ENCODE data around the gene ASB10.
A peak's percentile ranks its signal among the peaks of the same experiment; 100 is the strongest.

The ASB10 gene

DNA sequence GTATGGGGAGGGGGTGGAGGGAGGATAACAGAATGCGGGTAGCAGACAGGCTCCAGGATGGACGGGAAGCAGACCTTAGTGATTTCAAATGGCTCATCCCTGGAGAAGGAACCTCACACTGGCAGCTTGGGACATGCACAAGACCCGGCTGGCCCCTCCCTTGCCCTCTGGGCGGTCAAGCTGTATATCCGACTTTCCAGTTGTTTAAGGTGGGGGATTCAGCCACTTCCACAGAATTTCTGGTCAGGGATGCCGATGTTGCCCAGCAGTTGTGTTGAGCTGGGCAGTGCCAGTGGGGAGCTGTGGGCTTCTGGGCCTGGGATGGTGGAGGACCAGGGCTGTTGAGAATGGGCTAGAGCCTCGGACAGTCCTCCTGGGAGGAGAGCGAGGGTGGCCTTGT, 58.3 kb downstream of the ASB10 start:
- Histone ChIP-seq H3K9ac (ENCODE audit: low read length) (no peak overlapping the region), H4K8ac (ENCODE audit: low read depth, low read length) (no peak overlapping the region), H3K56ac (ENCODE audit: low read length) (no peak overlapping the region), H2BK120ac (ENCODE audit: low read depth, low read length) (no peak overlapping the region), H2BK5ac (ENCODE audit: low read length) (no peak overlapping the region), H3K27ac (ENCODE audit: low read depth, low read length) (no peak overlapping the region), H3K27me3 (ENCODE audit: insufficient read depth, low read length, poor library complexity) (no peaks in the 10 kb centered on the region), H2BK15ac (replicated peaks; ENCODE audit: low read depth) (no peak overlapping the region), H3K36me3 (ENCODE audit: control insufficient read depth, insufficient read depth, low read length) (peaks cover 6% of the 10 kb centered on the region), H3K23ac (ENCODE audit: low read length) (no peak overlapping the region), H3K4me2 (ENCODE audit: low read length) (no peak overlapping the region), H3K4me1 (ENCODE audit: control insufficient read depth, low read depth, low read length) (peaks cover 8% of the 10 kb centered on the region), H3K18ac (ENCODE audit: low read length) (no peak overlapping the region), H3K4me3 (ENCODE audit: low read length) (no peak overlapping the region), H2AK5ac (ENCODE audit: low read length) (no peak overlapping the region), H3K79me1 (ENCODE audit: low read length) (peaks cover 2% of the 10 kb centered on the region), H3K79me2 (ENCODE audit: control insufficient read depth, insufficient read depth, low read length) (no peaks in the 10 kb centered on the region), H4K5ac (ENCODE audit: low read length) (no peak overlapping the region), H3K4ac (ENCODE audit: low read depth, low read length) (no peak overlapping the region)
- no CpG with 5 or more reads among the region's 8 CpGs for WGBS (ENCODE audit: extremely low coverage, insufficient coverage, low lambda C conversion rate)
- DNase-seq, result no peak

DNA sequence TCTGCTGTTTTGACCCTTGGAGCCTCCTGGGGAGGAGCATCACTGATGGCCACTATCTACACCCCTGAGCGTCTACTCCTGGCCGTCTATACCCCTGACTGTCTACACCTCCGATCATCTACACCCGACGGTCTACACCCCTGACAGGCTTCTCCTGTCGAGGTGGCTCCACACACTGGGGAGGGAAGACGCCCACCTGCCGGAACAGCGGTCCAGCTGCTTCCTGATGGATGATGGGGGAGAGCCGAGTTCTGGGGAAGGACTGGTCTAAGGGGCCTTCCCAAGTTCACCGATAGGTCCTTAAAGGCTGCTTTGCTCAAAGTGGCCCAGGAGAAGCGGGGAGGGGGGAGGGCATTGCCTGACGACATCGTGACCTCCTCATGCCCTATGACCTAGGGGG, 58.9 kb downstream of the ASB10 start:
- Histone ChIP-seq H2AK5ac (ENCODE audit: low read length) (no peak overlapping the region), H2BK15ac (replicated peaks; ENCODE audit: low read depth) (no peak overlapping the region), H3K27me3 (ENCODE audit: insufficient read depth, low read length, poor library complexity) (no peaks in the 10 kb centered on the region), H3K18ac (ENCODE audit: low read length) (no peak overlapping the region), H3K4me1 (ENCODE audit: control insufficient read depth, low read depth, low read length) (peaks cover 8% of the 10 kb centered on the region), H3K27ac (ENCODE audit: low read depth, low read length) (no peak overlapping the region), H2BK5ac (ENCODE audit: low read length) (no peak overlapping the region), H3K23ac (ENCODE audit: low read length) (no peak overlapping the region), H3K79me1 (ENCODE audit: low read length) (peaks cover 2% of the 10 kb centered on the region), H3K36me3 (ENCODE audit: control insufficient read depth, insufficient read depth, low read length) (peaks cover 6% of the 10 kb centered on the region), H4K8ac (ENCODE audit: low read depth, low read length) (no peak overlapping the region), H3K79me2 (ENCODE audit: control insufficient read depth, insufficient read depth, low read length) (no peaks in the 10 kb centered on the region), H3K9ac (ENCODE audit: low read length) (no peak overlapping the region), H3K4ac (ENCODE audit: low read depth, low read length) (no peak overlapping the region), H3K4me2 (ENCODE audit: low read length) (no peak overlapping the region), H2BK120ac (ENCODE audit: low read depth, low read length) (no peak overlapping the region), H3K4me3 (ENCODE audit: low read length) (no peak overlapping the region), H3K56ac (ENCODE audit: low read length) (no peak overlapping the region), H4K5ac (ENCODE audit: low read length) (no peak overlapping the region)
- WGBS (ENCODE audit: extremely low coverage, insufficient coverage, low lambda C conversion rate), result no CpG with 5 or more reads among the region's 14 CpGs
- DNase-seq, result no peak

DNA sequence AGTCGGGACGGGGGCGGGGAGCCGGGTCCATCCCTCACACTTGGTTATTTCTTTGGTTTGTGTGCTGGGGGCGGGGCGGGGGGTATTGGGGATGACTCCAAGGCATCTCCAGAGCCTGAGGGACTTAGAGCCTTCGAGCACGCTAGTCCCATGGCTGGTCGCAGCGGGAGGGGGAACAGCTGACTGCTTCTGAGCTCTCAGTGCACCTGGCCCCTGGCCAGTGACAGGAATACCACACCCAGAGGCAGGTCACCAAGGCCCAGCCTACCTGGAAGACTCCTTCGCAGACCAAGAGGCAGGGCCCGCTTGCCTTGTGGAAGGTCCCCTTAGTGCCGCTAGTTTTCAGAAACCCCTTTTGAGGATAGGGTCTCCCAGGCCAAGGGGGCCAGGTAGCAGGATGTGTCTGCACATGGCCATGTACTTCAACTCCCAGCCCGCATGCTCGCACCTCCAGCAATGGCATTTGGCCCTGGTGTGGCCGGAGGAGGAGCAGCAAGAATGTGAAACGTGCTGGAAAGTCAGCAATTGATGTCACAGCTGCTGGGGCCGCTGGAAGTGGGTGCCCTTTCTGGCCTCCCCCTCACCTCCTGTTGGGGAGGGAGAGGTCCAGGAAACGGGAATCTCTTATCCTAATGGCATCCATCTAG, 60.4 kb downstream of the ASB10 start:
- Histone ChIP-seq H3K23ac (ENCODE audit: low read length) (no peak overlapping the region), H2BK120ac (ENCODE audit: low read depth, low read length) (no peak overlapping the region), H3K56ac (ENCODE audit: low read length) (peak overlapping the region; percentile 34), H4K8ac (ENCODE audit: low read depth, low read length) (no peak overlapping the region), H2BK5ac (ENCODE audit: low read length) (no peak overlapping the region), H2AK5ac (ENCODE audit: low read length) (no peak overlapping the region), H3K9ac (ENCODE audit: low read length) (peak overlapping the region; percentile 22), H3K4me1 (ENCODE audit: control insufficient read depth, low read depth, low read length) (peaks cover 8% of the 10 kb centered on the region), H3K27ac (ENCODE audit: low read depth, low read length) (no peak overlapping the region), H2BK15ac (replicated peaks; ENCODE audit: low read depth) (no peak overlapping the region), H3K36me3 (ENCODE audit: control insufficient read depth, insufficient read depth, low read length) (peaks cover 6% of the 10 kb centered on the region), H3K79me1 (ENCODE audit: low read length) (peaks cover 2% of the 10 kb centered on the region), H3K4ac (ENCODE audit: low read depth, low read length) (no peak overlapping the region), H3K4me2 (ENCODE audit: low read length) (no peak overlapping the region), H3K18ac (ENCODE audit: low read length) (no peak overlapping the region), H3K27me3 (ENCODE audit: insufficient read depth, low read length, poor library complexity) (no peaks in the 10 kb centered on the region), H3K4me3 (ENCODE audit: low read length) (no peak overlapping the region), H4K5ac (ENCODE audit: low read length) (no peak overlapping the region), H3K79me2 (ENCODE audit: control insufficient read depth, insufficient read depth, low read length) (no peaks in the 10 kb centered on the region)
- DNase-seq, result peak; percentile 47
- WGBS (ENCODE audit: extremely low coverage, insufficient coverage, low lambda C conversion rate), result no CpG with 5 or more reads among the region's 19 CpGs

DNA sequence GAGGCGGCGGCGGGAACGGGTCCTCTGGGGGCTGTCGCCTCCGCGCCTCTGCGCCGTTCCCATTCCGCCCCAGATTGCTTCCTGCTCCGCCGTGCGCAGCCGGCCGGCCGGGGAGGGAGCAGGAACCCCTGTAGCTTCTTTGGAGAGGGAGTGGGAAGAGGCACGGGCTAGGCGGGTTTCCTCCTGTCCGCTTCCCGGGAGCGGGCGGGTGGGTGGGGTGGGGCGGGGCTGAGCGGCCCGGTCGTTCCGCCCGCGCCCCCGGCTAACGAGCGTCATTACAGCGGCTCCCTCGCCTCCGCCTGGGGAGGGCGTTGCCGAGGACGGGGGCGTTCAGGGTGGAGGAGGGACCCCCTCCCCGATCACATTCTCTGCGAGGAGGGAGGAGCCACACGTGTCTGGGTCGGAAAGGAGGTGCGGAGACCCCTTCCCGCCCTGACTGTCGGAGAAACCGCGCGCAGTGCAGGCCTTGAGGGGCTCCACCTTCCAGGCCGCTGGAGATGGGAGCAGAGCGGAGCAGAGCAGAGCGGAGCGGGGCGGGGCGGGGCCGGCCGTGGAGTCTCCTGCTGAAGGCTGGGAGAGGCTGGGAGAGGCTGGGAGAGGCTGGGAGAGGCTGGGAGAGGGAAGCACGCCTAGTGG, 61.1 kb downstream of the ASB10 start:
- WGBS (ENCODE audit: extremely low coverage, insufficient coverage, low lambda C conversion rate), result no CpG with 5 or more reads among the region's 58 CpGs
- H3K79me1 ChIP-seq (ENCODE audit: low read length), result peaks cover 2% of the 10 kb centered on the region

More for the DNA sequence above, 61.1 kb downstream of the ASB10 start:
- H3K23ac ChIP-seq (ENCODE audit: low read length), result no peak overlapping the region
- H2BK120ac ChIP-seq (ENCODE audit: low read depth, low read length), result no peak overlapping the region
- peak overlapping the region; percentile 89 for H3K56ac ChIP-seq (ENCODE audit: low read length)
- H3K18ac ChIP-seq (ENCODE audit: low read length), result no peak overlapping the region
- H3K27me3 ChIP-seq (ENCODE audit: insufficient read depth, low read length, poor library complexity), result no peaks in the 10 kb centered on the region
- H3K9ac ChIP-seq (ENCODE audit: low read length), result peak overlapping the region; percentile 69
- no peak overlapping the region for H2BK15ac ChIP-seq (replicated peaks; ENCODE audit: low read depth)
- H3K4me2 ChIP-seq (ENCODE audit: low read length), result peak overlapping the region; percentile 81
- peak overlapping the region; percentile 64 for H3K27ac ChIP-seq (ENCODE audit: low read depth, low read length)
- H3K79me2 ChIP-seq (ENCODE audit: control insufficient read depth, insufficient read depth, low read length), result no peaks in the 10 kb centered on the region
- no peak overlapping the region for H2AK5ac ChIP-seq (ENCODE audit: low read length)
- H3K4me1 ChIP-seq (ENCODE audit: control insufficient read depth, low read depth, low read length), result peaks cover 8% of the 10 kb centered on the region
- peaks cover 6% of the 10 kb centered on the region for H3K36me3 ChIP-seq (ENCODE audit: control insufficient read depth, insufficient read depth, low read length)
- H3K4ac ChIP-seq (ENCODE audit: low read depth, low read length), result no peak overlapping the region
- H2BK5ac ChIP-seq (ENCODE audit: low read length), result no peak overlapping the region
- H4K5ac ChIP-seq (ENCODE audit: low read length), result no peak overlapping the region
- H4K8ac ChIP-seq (ENCODE audit: low read depth, low read length), result no peak overlapping the region
- peak; percentile 70 for DNase-seq
- H3K4me3 ChIP-seq (ENCODE audit: low read length), result peak overlapping the region; percentile 41

All from mesendoderm (in vitro differentiated cells).